H1 (cell line): ENCODE data around the gene DGKA. TPM values are rescaled to one million over a fixed set of nuclear protein-coding genes. Genes with fewer than 3 reads are reported as not detected.

ENCODE experiments used
- BCL11A ChIP-seq, 2 experiments: IDR thresholded peaks; one replicate each; pipeline ENCODE4 v1.6.1; 2011; ENCODE audit warnings: low read depth in 2 of 2, low read length in 2 of 2, mild to moderate bottlenecking in 2 of 2
- GTF2F1 ChIP-seq: IDR thresholded peaks from 2 replicates; pipeline ENCODE4 v1.6.1; 2012; ENCODE audit warnings: low read depth, low read length, improper control_type of control experiment, borderline replicate concordance
- NANOG ChIP-seq: IDR thresholded peaks from 2 replicates; pipeline ENCODE4 v1.6.1; 2011; ENCODE audit warnings: low read length, low read depth, mild to moderate bottlenecking, inconsistent platforms; ENCODE audit not compliant: insufficient read depth, poor library complexity, severe bottlenecking
- polyA plus RNA-seq, 7 experiments: library from polyadenylated mRNA; depleted of rRNA in 3 of 7; stranded (reverse) in 5 of 7; unstranded in 2 of 7; fragments of >200 nt in 5 of 7; fragments of 200-250 nt in 2 of 7; gene quantifications; 1 replicate in 5 of 7; 2 replicates in 1 of 7; 4 replicates in 1 of 7; pipeline versions ENCODE4 v1.2.1 to v1.2.3, GENCODE V29; 2011 to 2013; ENCODE audit warnings: missing spikeins in 2 of 7, mixed read lengths in 2 of 7
- total RNA-seq: library from RNA; stranded (reverse); fragmentation: NEBNext Ultra II Directional; extraction: Animal tissue kit (Norgen Biotek cat#: 25700); gene quantifications from 2 replicates; pipeline ENCODE4 v1.2.1, GENCODE V29; 2021

DGKA gene
- total and polyA plus RNA-seq, 2 of the 8 experiments (the other 6 are each of a cell fraction or from before 2014, with no cell fraction given): 15.9 to 18.0 TPM

DNA sequence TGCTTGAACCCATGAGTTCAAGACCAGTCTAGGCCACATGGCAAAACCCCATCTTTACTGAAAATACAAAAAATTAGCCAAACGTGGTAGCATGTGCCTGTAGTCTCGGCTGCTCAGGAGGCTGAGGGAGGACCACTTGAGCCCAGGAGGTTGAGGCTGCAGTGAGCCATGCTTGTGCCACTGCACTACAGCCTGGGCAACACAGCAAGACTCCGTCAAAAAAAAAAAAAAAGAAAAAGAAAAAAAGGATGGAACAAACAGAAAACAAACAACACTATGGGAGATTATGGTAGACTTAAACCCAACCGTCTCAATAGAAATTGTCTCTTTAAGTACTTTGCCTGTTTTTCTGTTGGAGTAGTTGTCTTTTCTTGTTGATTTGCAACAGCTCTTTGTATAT, 39.7 kb upstream of the DGKA start (continued):
- TF ChIP-seq BCL11A (IDR thresholded peaks at IDR 0.05; ENCODE audit: low read depth in 2 of 2, low read length in 2 of 2) (no peak), GTF2F1 (no peak), NANOG (no peak)
